ENCODE data around the gene SSBP4. TPM values are rescaled to one million over a fixed set of nuclear protein-coding genes. Genes with fewer than 3 reads are reported as not detected.
A peak's percentile ranks its signal among the peaks of the same experiment; 100 is the strongest.

Gene SSBP4
- total and polyA plus RNA-seq, 9 of the 15 experiments (the other 6 are each of a cell fraction or from before 2014, with no cell fraction given) = 1.1 to 189 (median 39.0) TPM

GRCh38 chr19:18385675-18386542 is 33.3 kb upstream of the SSBP4 start, which contains the start of gene GDF15 (continued):
- no peak for TF ChIP-seq ZBTB26 (CRISPR knock-in tag; IDR thresholded peaks at IDR 0.05)
- TF ChIP-seq RFX7 (CRISPR knock-in tag; IDR thresholded peaks at IDR 0.05) = no peak
- TF ChIP-seq ZNF24 (IDR thresholded peaks at IDR 0.05) = peak; percentile 76
- no peak for TF ChIP-seq SRSF1 (IDR thresholded peaks at IDR 0.05; ENCODE audit: low read depth, low read length)
- no peak for TF ChIP-seq ZNF76 (CRISPR knock-in tag; IDR thresholded peaks at IDR 0.05; ENCODE audit: borderline replicate concordance)
- TF ChIP-seq TRIM24 (IDR thresholded peaks at IDR 0.05) = peak in 1 of 2 experiments; percentile 80; a peak in 2 of 4 replicates
- TF ChIP-seq HEY1 (CRISPR knock-in tag; IDR thresholded peaks at IDR 0.05; ENCODE audit: borderline replicate concordance) = peak; percentile 5; the same call in 1 of the 2 replicates
- no peak for TF ChIP-seq NUFIP1 (IDR thresholded peaks at IDR 0.05; ENCODE audit: partially characterized antibody)
- TF ChIP-seq POLR2B (IDR thresholded peaks at IDR 0.05; ENCODE audit: low read depth, partially characterized antibody) = peak; percentile 99
- TF ChIP-seq DACH1 (IDR thresholded peaks at IDR 0.05; ENCODE audit: partially characterized antibody) = no peak
- peak; percentile 90 for TF ChIP-seq FIP1L1 (IDR thresholded peaks at IDR 0.05; ENCODE audit: low read depth, low read length, poor library complexity, severe bottlenecking)
- peak; percentile 93 for TF ChIP-seq HDAC6 (IDR thresholded peaks at IDR 0.05; ENCODE audit: low read depth, low read length)
- TF ChIP-seq BRD9 (IDR thresholded peaks at IDR 0.05; ENCODE audit: low read depth, partially characterized antibody) = peak; percentile 85
- TF ChIP-seq FOXK1 (CRISPR knock-in tag; IDR thresholded peaks at IDR 0.05; ENCODE audit: borderline replicate concordance) = no peak
- TF ChIP-seq ZZZ3 (IDR thresholded peaks at IDR 0.05) = no peak
- no peak for TF ChIP-seq ZNF551 (CRISPR knock-in tag; IDR thresholded peaks at IDR 0.05)
- TF ChIP-seq, protein P1, sequence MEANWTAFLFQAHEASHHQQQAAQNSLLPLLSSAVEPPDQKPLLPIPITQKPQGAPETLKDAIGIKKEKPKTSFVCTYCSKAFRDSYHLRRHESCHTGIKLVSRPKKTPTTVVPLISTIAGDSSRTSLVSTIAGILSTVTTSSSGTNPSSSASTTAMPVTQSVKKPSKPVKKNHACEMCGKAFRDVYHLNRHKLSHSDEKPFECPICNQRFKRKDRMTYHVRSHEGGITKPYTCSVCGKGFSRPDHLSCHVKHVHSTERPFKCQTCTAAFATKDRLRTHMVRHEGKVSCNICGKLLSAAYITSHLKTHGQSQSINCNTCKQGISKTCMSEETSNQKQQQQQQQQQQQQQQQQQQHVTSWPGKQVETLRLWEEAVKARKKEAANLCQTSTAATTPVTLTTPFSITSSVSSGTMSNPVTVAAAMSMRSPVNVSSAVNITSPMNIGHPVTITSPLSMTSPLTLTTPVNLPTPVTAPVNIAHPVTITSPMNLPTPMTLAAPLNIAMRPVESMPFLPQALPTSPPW (CRISPR knock-in tag; IDR thresholded peaks at IDR 0.05) = peak; percentile 97
- TF ChIP-seq RBM15 (IDR thresholded peaks at IDR 0.05; ENCODE audit: insufficient read depth, low read length) = 0 out of 2 replicates have a peak, but pooled peaks have one; percentile 56
- TF ChIP-seq, protein P2, sequence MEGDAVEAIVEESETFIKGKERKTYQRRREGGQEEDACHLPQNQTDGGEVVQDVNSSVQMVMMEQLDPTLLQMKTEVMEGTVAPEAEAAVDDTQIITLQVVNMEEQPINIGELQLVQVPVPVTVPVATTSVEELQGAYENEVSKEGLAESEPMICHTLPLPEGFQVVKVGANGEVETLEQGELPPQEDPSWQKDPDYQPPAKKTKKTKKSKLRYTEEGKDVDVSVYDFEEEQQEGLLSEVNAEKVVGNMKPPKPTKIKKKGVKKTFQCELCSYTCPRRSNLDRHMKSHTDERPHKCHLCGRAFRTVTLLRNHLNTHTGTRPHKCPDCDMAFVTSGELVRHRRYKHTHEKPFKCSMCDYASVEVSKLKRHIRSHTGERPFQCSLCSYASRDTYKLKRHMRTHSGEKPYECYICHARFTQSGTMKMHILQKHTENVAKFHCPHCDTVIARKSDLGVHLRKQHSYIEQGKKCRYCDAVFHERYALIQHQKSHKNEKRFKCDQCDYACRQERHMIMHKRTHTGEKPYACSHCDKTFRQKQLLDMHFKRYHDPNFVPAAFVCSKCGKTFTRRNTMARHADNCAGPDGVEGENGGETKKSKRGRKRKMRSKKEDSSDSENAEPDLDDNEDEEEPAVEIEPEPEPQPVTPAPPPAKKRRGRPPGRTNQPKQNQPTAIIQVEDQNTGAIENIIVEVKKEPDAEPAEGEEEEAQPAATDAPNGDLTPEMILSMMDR (IDR thresholded peaks at IDR 0.05 in 2 of 3, conservative IDR thresholded peaks at IDR 0.05 in 1 of 3; ENCODE audit: insufficient read depth in 2 of 3, low read depth in 1 of 3, low read length in 3 of 3) = peak; percentile 90 to 93 (median 92)
- peak; percentile 49 for TF ChIP-seq FOSL1 (tag; conservative IDR thresholded peaks at IDR 0.05)
- peak; percentile 36; the same call in 1 of the 2 replicates for TF ChIP-seq ETV1 (tag; conservative IDR thresholded peaks at IDR 0.05; ENCODE audit: low read depth)

All from K562 (cell line).